Progenitor cell of endocrine pancreas (in vitro differentiated cells): Measurements from ENCODE around the gene GLIS1. TPM values are rescaled to one million over a fixed set of nuclear protein-coding genes. Genes with fewer than 3 reads are reported as not detected.

Experiments
- DNase-seq: peaks from one replicate; pipeline ENCODE4 v3.0.0; 2021; ENCODE audit warnings: low spot score; ENCODE audit not compliant: unreplicated experiment
- H3K27ac Mint-ChIP-seq: 2 replicates; pipeline ENCODE4 v1.8.0; 2021; ENCODE audit warnings: mild to moderate bottlenecking, moderate library complexity, mixed read lengths
- H3K27me3 Mint-ChIP-seq: 2 replicates; pipeline ENCODE4 v1.8.0; 2021; ENCODE audit warnings: mixed read lengths
- H3K36me3 Mint-ChIP-seq: 2 replicates; pipeline ENCODE4 v1.8.0; 2022; ENCODE audit warnings: mixed read lengths; ENCODE audit not compliant: insufficient read depth
- H3K4me1 Mint-ChIP-seq: 2 replicates; pipeline ENCODE4 v1.8.0; 2021; ENCODE audit warnings: low read depth, mixed read lengths
- H3K4me3 Mint-ChIP-seq: 2 replicates; pipeline ENCODE4 v1.8.0; 2021; ENCODE audit warnings: low read depth, mild to moderate bottlenecking, moderate library complexity, mixed read lengths
- H3K9me3 Mint-ChIP-seq: 2 replicates; pipeline ENCODE4 v1.8.0; 2021; ENCODE audit warnings: low read depth, mixed read lengths
- CTCF ChIP-seq: fragments of 200-600 bp; sonication (generic); IDR thresholded peaks from one replicate; pipeline ENCODE4 v1.5.0; 2021; ENCODE audit warnings: antibody characterized with exemption, mild to moderate bottlenecking; ENCODE audit not compliant: unreplicated experiment
- total RNA-seq: library from RNA; stranded (reverse); gene quantifications from 2 replicates; pipeline ENCODE4 v1.2.1, GENCODE V29; 2021

The GLIS1 gene
- total RNA-seq, 1 donor from 2014 or later: not detected

- H3K4me3 Mint-ChIP-seq: no peak overlapping the region
- H3K27ac Mint-ChIP-seq: no peak overlapping the region
- no peaks in the 10 kb centered on the region for H3K9me3 Mint-ChIP-seq
- no peak for TF ChIP-seq CTCF
- no peaks in the 10 kb centered on the region for H3K4me1 Mint-ChIP-seq
- no peak for DNase-seq
- no peaks in the 10 kb centered on the region for H3K36me3 Mint-ChIP-seq
- H3K27me3 Mint-ChIP-seq: peaks cover 21% of the 10 kb centered on the region
These were observed 270.6 kb downstream of the GLIS1 start for GRCh38 chr1:53468374-53468773.

- DNase-seq: no peak
- Mint-ChIP-seq H3K9me3 (no peaks in the 10 kb centered on the region), H3K27ac (no peak overlapping the region), H3K36me3 (no peaks in the 10 kb centered on the region), H3K4me1 (no peaks in the 10 kb centered on the region), H3K4me3 (no peak overlapping the region), H3K27me3 (peaks cover 24% of the 10 kb centered on the region)
- no peak for TF ChIP-seq CTCF
These were observed 271.6 kb downstream of the GLIS1 start for GRCh38 chr1:53467391-53467790.

- peaks cover 13% of the 10 kb centered on the region for H3K27me3 Mint-ChIP-seq
- no peak overlapping the region for H3K27ac Mint-ChIP-seq
- no peaks in the 10 kb centered on the region for H3K9me3 Mint-ChIP-seq
- no peak for DNase-seq
- no peaks in the 10 kb centered on the region for H3K4me1 Mint-ChIP-seq
- H3K4me3 Mint-ChIP-seq: no peak overlapping the region
- no peaks in the 10 kb centered on the region for H3K36me3 Mint-ChIP-seq
- TF ChIP-seq CTCF: no peak
These were observed 273.7 kb downstream of the GLIS1 start for GRCh38 chr1:53465023-53465957.

GRCh38 chr1:53463961-53464899 lies 274.7 kb downstream of the GLIS1 start:
- Mint-ChIP-seq H3K36me3 (no peaks in the 10 kb centered on the region), H3K9me3 (no peaks in the 10 kb centered on the region), H3K27ac (no peak overlapping the region), H3K4me3 (no peak overlapping the region), H3K27me3 (peaks cover 12% of the 10 kb centered on the region), H3K4me1 (no peaks in the 10 kb centered on the region)
- no peak for TF ChIP-seq CTCF
- no peak for DNase-seq

- Mint-ChIP-seq H3K4me1 (no peaks in the 10 kb centered on the region), H3K9me3 (no peaks in the 10 kb centered on the region), H3K36me3 (no peaks in the 10 kb centered on the region), H3K27me3 (peaks cover 11% of the 10 kb centered on the region), H3K4me3 (no peak overlapping the region), H3K27ac (no peak overlapping the region)
- no peak for TF ChIP-seq CTCF
- no peak for DNase-seq
These were observed 276.0 kb downstream of the GLIS1 start for GRCh38 chr1:53462769-53463501.
